HG03159 (cell line): ENCODE results near the gene TACC2.
A peak's percentile ranks its signal among the peaks of the same experiment; 100 is the strongest.

Experiments used
- ATAC-seq: cut with Tn5 transposase; IDR thresholded peaks from one replicate; pipeline ENCODE4 v1.9.1; 2021; ENCODE audit warnings: mild to moderate bottlenecking, moderate library complexity; ENCODE audit not compliant: unreplicated experiment

Gene TACC2

GRCh38 chr10:122264436-122264835 is 275.5 kb downstream of the TACC2 start:
- no peak for ATAC-seq

GRCh38 chr10:122264931-122265330 is 276.0 kb downstream of the TACC2 start:
- no peak for ATAC-seq

GRCh38 chr10:122265896-122266295 is 276.9 kb downstream of the TACC2 start:
- ATAC-seq: no peak

- ATAC-seq: peak; percentile 82
Measured at GRCh38 chr10:122267849-122268737, 279.1 kb downstream of the TACC2 start.

- no peak for ATAC-seq
Measured at GRCh38 chr10:122269059-122269687, 280.2 kb downstream of the TACC2 start.

GRCh38 chr10:122271076-122271475 is 282.1 kb downstream of the TACC2 start, which contains the start of gene BTBD16:
BTBD16 (plus strand) TSS chr10:122271296; CDS start chr10:122275082, 3,786 bp downstream.
- no peak for ATAC-seq

- ATAC-seq: no peak
Measured at GRCh38 chr10:122273966-122274545, 285.1 kb downstream of the TACC2 start.

GRCh38 chr10:122276611-122277208 is 287.7 kb downstream of the TACC2 start:
- no peak for ATAC-seq

GRCh38 chr10:122277526-122278136 is 288.7 kb downstream of the TACC2 start:
- no peak for ATAC-seq

- ATAC-seq: peak; percentile 54
Measured at GRCh38 chr10:122279725-122280141, 290.8 kb downstream of the TACC2 start.

- no peak for ATAC-seq
Measured at GRCh38 chr10:122280156-122280555, 291.2 kb downstream of the TACC2 start.

GRCh38 chr10:122281018-122281626 is 292.2 kb downstream of the TACC2 start:
- ATAC-seq: no peak

GRCh38 chr10:122281751-122282150 is 292.8 kb downstream of the TACC2 start:
- no peak for ATAC-seq

- ATAC-seq: no peak
Measured at GRCh38 chr10:122282253-122282671, 293.3 kb downstream of the TACC2 start.

- ATAC-seq: no peak
Measured at GRCh38 chr10:122282909-122283308, 293.9 kb downstream of the TACC2 start.

- ATAC-seq: no peak
Measured at GRCh38 chr10:122285506-122286444, 296.8 kb downstream of the TACC2 start.

GRCh38 chr10:122286867-122287266 is 297.9 kb downstream of the TACC2 start:
- no peak for ATAC-seq

GRCh38 chr10:122287570-122287969 is 298.6 kb downstream of the TACC2 start:
- ATAC-seq: no peak

- ATAC-seq: no peak
Measured at GRCh38 chr10:122288262-122288661, 299.3 kb downstream of the TACC2 start.
